CD1c-positive myeloid dendritic cell (primary cell): ENCODE results near the gene CDH4.

Source experiments
- DNase-seq: peaks from one replicate; pipeline ENCODE4 v3.0.0-alpha.2; 2016; ENCODE audit errors: extremely low spot score

The CDH4 gene

GRCh38 chr20:61655591-61655990 is 403.5 kb downstream of the CDH4 start:
- DNase-seq, result no peak

- no peak for DNase-seq
Observed at GRCh38 chr20:61656198-61656597, 404.1 kb downstream of the CDH4 start.

- DNase-seq, result no peak
Observed at GRCh38 chr20:61657721-61658377, 405.8 kb downstream of the CDH4 start.

- DNase-seq, result no peak
Observed at GRCh38 chr20:61658563-61658962, 406.5 kb downstream of the CDH4 start.

- DNase-seq, result no peak
Observed at GRCh38 chr20:61659246-61659993, 407.4 kb downstream of the CDH4 start.

GRCh38 chr20:61659994-61660346 is 407.9 kb downstream of the CDH4 start:
- no peak for DNase-seq

- DNase-seq, result no peak
Observed at GRCh38 chr20:61660559-61660958, 408.5 kb downstream of the CDH4 start.

GRCh38 chr20:61661025-61661424 is 409.0 kb downstream of the CDH4 start:
- DNase-seq, result no peak

GRCh38 chr20:61661583-61661982 is 409.5 kb downstream of the CDH4 start:
- DNase-seq, result no peak

- DNase-seq, result no peak
Observed at GRCh38 chr20:61662226-61662967, 410.3 kb downstream of the CDH4 start.

GRCh38 chr20:61662968-61663331 is 410.9 kb downstream of the CDH4 start:
- DNase-seq, result no peak

GRCh38 chr20:61663521-61664425 is 411.7 kb downstream of the CDH4 start:
- no peak for DNase-seq

GRCh38 chr20:61664556-61665320 is 412.7 kb downstream of the CDH4 start:
- DNase-seq, result no peak

- no peak for DNase-seq
Observed at GRCh38 chr20:61665528-61666470, 413.7 kb downstream of the CDH4 start.

- no peak for DNase-seq
Observed at GRCh38 chr20:61666471-61666832, 414.4 kb downstream of the CDH4 start.

GRCh38 chr20:61667056-61667792 is 415.2 kb downstream of the CDH4 start:
- DNase-seq, result no peak

GRCh38 chr20:61668065-61668650 is 416.1 kb downstream of the CDH4 start:
- no peak for DNase-seq

GRCh38 chr20:61668771-61669503 is 416.9 kb downstream of the CDH4 start:
- no peak for DNase-seq
